Thoracic aorta (tissue), 2 donors: ENCODE measurements around the gene RIT2. TPM values are rescaled to one million over a fixed set of nuclear protein-coding genes. Genes with fewer than 3 reads are reported as not detected.

ENCODE experiments used
- ATAC-seq: fragments of 150-250 bp; one replicate; pipeline ENCODE4 v1.8.0; 2017; ENCODE audit warnings: low read depth; ENCODE audit not compliant: insufficient number of reproducible peaks, low FRiP score
- DNase-seq: peaks from one replicate; pipeline ENCODE4 v3.0.0-alpha.2; 2020; ENCODE audit warnings: low spot score
- H3K27ac ChIP-seq, 2 donors: fragments of 200-600 bp; sonication (generic); 1 replicate in 1 of 2; 2 replicates in 1 of 2; pipeline ENCODE4 v1.5.1; 2016; ENCODE audit warnings: mild to moderate bottlenecking in 2 of 2, moderate library complexity in 2 of 2
- H3K27me3 ChIP-seq: fragments of 200-600 bp; sonication (generic); replicated peaks from 2 replicates; pipeline ENCODE4 v1.6.0; 2016; ENCODE audit warnings: mild to moderate bottlenecking; ENCODE audit not compliant: insufficient read depth
- H3K36me3 ChIP-seq: fragments of 200-600 bp; sonication (generic); one replicate; pipeline ENCODE4 v1.5.1; 2016
- H3K4me1 ChIP-seq, 2 donors: fragments of 200-600 bp; sonication (generic); 1 replicate in 1 of 2; 2 replicates in 1 of 2; pipeline versions ENCODE4 v1.5.1 to v1.6.0; 2016; ENCODE audit warnings: low read depth in 2 of 2, mild to moderate bottlenecking in 1 of 2; ENCODE audit not compliant: control insufficient read depth in 1 of 2
- H3K4me3 ChIP-seq: fragments of 200-600 bp; sonication (generic); 2 replicates; pipeline ENCODE4 v1.5.1; 2016; ENCODE audit warnings: mild to moderate bottlenecking
- H3K9me3 ChIP-seq: fragments of 200-600 bp; sonication (generic); 2 replicates; pipeline ENCODE4 v1.5.1; 2016
- total RNA-seq, 2 donors: library from RNA; depleted of rRNA; stranded (reverse); fragments of >200 nt; gene quantifications; one replicate each; pipeline versions ENCODE4 v1.1.0 to v1.2.3, GENCODE V29; 2016
- TF ChIP-seq, protein P1 (sequence below): fragments of 200-600 bp; sonication (generic); IDR thresholded peaks from one replicate; pipeline ENCODE4 v1.5.1; 2019; ENCODE audit warnings: antibody characterized with exemption

Gene RIT2
- total RNA-seq, 2 donors from 2014 or later, result not detected

DNA sequence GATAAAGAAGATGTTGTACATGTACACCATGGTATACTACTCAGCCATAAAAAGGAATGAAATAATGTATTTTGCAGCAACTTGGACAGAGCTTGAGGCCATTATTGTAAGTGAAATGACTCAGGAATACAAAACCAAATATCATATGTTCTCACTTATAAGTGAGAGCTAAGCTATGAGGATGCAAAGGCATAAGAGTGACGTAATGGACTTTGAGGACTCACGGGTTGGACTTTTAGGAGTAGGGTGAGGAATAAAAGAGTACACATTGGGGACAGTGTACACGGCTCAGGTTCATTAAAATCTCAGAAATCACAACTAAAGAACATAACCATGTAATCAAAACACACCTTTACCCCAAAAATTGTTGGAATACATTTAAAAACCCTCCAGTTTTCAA is 206.4 kb downstream of the RIT2 start:
- H3K36me3 ChIP-seq, result no peaks in the 10 kb centered on the region
- H3K27me3 ChIP-seq, result no peaks in the 10 kb centered on the region
- TF ChIP-seq, protein P1, sequence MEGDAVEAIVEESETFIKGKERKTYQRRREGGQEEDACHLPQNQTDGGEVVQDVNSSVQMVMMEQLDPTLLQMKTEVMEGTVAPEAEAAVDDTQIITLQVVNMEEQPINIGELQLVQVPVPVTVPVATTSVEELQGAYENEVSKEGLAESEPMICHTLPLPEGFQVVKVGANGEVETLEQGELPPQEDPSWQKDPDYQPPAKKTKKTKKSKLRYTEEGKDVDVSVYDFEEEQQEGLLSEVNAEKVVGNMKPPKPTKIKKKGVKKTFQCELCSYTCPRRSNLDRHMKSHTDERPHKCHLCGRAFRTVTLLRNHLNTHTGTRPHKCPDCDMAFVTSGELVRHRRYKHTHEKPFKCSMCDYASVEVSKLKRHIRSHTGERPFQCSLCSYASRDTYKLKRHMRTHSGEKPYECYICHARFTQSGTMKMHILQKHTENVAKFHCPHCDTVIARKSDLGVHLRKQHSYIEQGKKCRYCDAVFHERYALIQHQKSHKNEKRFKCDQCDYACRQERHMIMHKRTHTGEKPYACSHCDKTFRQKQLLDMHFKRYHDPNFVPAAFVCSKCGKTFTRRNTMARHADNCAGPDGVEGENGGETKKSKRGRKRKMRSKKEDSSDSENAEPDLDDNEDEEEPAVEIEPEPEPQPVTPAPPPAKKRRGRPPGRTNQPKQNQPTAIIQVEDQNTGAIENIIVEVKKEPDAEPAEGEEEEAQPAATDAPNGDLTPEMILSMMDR, result no peak
- no peak overlapping the region for H3K27ac ChIP-seq
- no peaks in the 10 kb centered on the region for H3K4me1 ChIP-seq
- ATAC-seq (no peak), DNase-seq (no peak)
- H3K9me3 ChIP-seq, result no peaks in the 10 kb centered on the region
- no peak overlapping the region for H3K4me3 ChIP-seq

DNA sequence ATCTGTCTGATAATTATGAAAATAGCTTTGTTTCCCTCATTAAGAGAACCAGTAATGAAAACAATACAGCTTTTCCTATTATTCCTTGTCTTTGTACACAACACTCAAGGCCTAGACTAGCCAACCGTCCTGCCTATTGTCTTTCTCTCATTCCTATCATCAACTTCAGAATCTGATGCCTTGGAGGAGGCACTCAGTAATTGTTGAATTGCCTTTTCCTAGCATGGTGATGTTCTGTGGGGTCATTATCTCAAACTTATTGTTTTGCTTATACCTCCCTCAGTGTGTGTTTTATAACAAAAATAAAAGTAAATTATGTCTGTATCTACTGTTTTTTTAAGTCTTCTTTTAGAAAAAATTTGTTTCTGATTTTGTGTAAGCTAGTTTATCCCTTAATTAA is 208.7 kb downstream of the RIT2 start:
- Histone ChIP-seq H3K27ac (no peak overlapping the region), H3K27me3 (no peaks in the 10 kb centered on the region), H3K9me3 (no peaks in the 10 kb centered on the region), H3K4me1 (no peaks in the 10 kb centered on the region), H3K36me3 (no peaks in the 10 kb centered on the region), H3K4me3 (no peak overlapping the region)
- ATAC-seq (no peak), DNase-seq (no peak)
- TF ChIP-seq, protein P1, result no peak

DNA sequence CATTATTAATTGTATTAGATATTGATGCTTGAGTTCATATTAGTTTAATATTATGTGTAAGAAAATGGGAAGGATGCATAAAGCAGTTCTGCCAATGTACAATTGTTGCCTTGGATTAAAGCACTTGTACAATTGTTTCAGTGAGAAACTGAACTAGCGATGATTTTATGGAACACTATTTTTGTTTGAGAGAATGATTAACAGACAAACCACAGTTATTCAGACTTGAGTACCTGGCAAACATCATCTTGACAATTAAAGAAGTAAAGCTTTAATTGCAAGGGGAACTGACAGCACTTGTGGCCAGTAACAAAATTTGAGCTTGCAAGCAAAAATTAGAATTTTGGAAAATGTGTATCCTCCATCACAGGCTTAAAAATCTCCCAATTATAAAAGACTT is 214.3 kb downstream of the RIT2 start:
- H3K9me3 ChIP-seq, result no peaks in the 10 kb centered on the region
- no peak overlapping the region for H3K27ac ChIP-seq
- no peak overlapping the region for H3K4me3 ChIP-seq
- no peaks in the 10 kb centered on the region for H3K36me3 ChIP-seq
- no peak for DNase-seq
- H3K27me3 ChIP-seq, result no peaks in the 10 kb centered on the region
- ATAC-seq, result no peak
- H3K4me1 ChIP-seq, result no peaks in the 10 kb centered on the region
- TF ChIP-seq, protein P1, result no peak

DNA sequence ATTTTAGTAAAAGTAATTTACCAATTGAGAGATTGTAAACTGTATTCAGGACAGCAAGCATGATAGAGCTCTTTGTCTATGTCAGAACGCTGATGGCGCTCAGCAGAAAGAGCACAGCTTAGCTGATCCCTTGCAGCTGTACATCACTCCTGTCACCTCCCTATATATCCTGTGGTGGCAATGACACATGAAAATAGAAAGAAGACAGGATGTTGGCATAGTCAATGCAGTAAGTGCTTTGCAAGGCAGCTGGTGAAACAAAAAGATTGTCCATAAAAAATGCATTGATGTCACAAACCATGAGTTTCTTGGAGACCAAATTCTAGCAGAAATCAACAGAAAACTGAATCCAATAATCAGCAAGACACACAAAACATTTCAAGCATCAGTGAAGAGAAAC is 221.5 kb downstream of the RIT2 start:
- H3K9me3 ChIP-seq, result no peaks in the 10 kb centered on the region
- H3K36me3 ChIP-seq, result no peaks in the 10 kb centered on the region
- ATAC-seq, result no peak
- TF ChIP-seq, protein P1, result no peak
- DNase-seq, result no peak
- H3K27me3 ChIP-seq, result no peaks in the 10 kb centered on the region
- H3K4me3 ChIP-seq, result no peak overlapping the region
- H3K27ac ChIP-seq, result no peak overlapping the region
- H3K4me1 ChIP-seq, result no peaks in the 10 kb centered on the region

DNA sequence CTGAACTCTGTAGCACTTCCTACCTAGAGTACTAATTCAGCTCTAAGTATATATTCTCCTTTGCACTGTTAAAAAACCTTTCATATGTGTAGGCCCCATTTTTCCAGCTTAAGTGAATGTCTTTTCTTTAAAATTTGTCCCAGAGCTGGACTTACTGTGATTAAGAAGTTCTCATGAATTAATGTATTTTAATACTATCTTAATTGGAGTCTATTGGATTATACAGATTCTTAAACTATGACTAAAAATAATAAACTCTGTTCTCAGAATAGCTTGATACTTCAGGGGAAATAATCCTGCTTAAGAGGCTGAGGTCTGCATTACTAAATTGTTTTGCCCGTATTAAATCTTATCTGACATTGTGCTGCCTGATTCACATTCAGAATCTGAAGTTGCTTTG is 223.3 kb downstream of the RIT2 start:
- ATAC-seq (no peak), DNase-seq (no peak)
- TF ChIP-seq, protein P1, result no peak

More for the DNA sequence above, 223.3 kb downstream of the RIT2 start:
- Histone ChIP-seq H3K36me3 (no peaks in the 10 kb centered on the region), H3K27ac (no peak overlapping the region), H3K27me3 (no peaks in the 10 kb centered on the region), H3K9me3 (no peaks in the 10 kb centered on the region), H3K4me1 (no peaks in the 10 kb centered on the region), H3K4me3 (no peak overlapping the region)
